HFFc6 (cell line): Measurements from ENCODE around the gene SLC25A1. TPM values are rescaled to one million over a fixed set of nuclear protein-coding genes. Genes with fewer than 3 reads are reported as not detected.

ENCODE experiments used
- DNase-seq: peaks from one replicate; pipeline ENCODE4 v3.0.0-alpha.2; 2018
- H3K27ac Mint-ChIP-seq: 2 replicates; pipeline ENCODE4 v1.8.0; 2020; ENCODE audit warnings: mild to moderate bottlenecking, mixed read lengths
- H3K27me3 Mint-ChIP-seq: 2 replicates; pipeline ENCODE4 v1.8.0; 2021; ENCODE audit warnings: mild to moderate bottlenecking, moderate library complexity, mixed read lengths; ENCODE audit not compliant: insufficient read depth
- H3K36me3 Mint-ChIP-seq: 2 replicates; pipeline ENCODE4 v1.8.0; 2021; ENCODE audit warnings: low read depth, mixed read lengths
- H3K4me1 Mint-ChIP-seq: 2 replicates; pipeline ENCODE4 v1.8.0; 2020; ENCODE audit warnings: low read depth, mixed read lengths
- H3K4me3 Mint-ChIP-seq: 2 replicates; pipeline ENCODE4 v1.8.0; 2020; ENCODE audit warnings: mild to moderate bottlenecking, moderate library complexity, mixed read lengths
- H3K9me3 Mint-ChIP-seq: 2 replicates; pipeline ENCODE4 v1.8.0; 2020; ENCODE audit warnings: mild to moderate bottlenecking, mixed read lengths
- CTCF ChIP-seq: fragments of 200-600 bp; sonication (generic); IDR thresholded peaks from 2 replicates; pipeline ENCODE4 v1.5.0; 2021; ENCODE audit warnings: antibody characterized with exemption, mild to moderate bottlenecking
- total RNA-seq, 6 experiments: library from RNA; stranded (reverse); fragmentation: NEBNext Ultra II Directional; extraction: Animal tissue kit (Norgen Biotek cat#: 25700); gene quantifications; 2 replicates in 1 of 6; 3 replicates in 5 of 6; pipeline ENCODE4 v1.2.3, GENCODE V29; 2021

SLC25A1 gene
- total RNA-seq, 6 experiments from 2014 or later: 102 to 124 (median 108) TPM

- DNase-seq: no peak
- peaks cover 2% of the 10 kb centered on the region; the same call in 1 of the 2 replicates for H3K27me3 Mint-ChIP-seq
- peaks cover 14% of the 10 kb centered on the region for H3K36me3 Mint-ChIP-seq
- no peak overlapping the region for H3K27ac Mint-ChIP-seq
- H3K4me3 Mint-ChIP-seq: no peak overlapping the region
- no peaks in the 10 kb centered on the region for H3K4me1 Mint-ChIP-seq
- no peak for TF ChIP-seq CTCF
- H3K9me3 Mint-ChIP-seq: no peaks in the 10 kb centered on the region
Observed at GRCh38 chr22:19137384-19138216, 40.9 kb downstream of the SLC25A1 start.

GRCh38 chr22:19136915-19137314 is 41.6 kb downstream of the SLC25A1 start:
- no peak overlapping the region for H3K27ac Mint-ChIP-seq
- no peak for TF ChIP-seq CTCF
- H3K36me3 Mint-ChIP-seq: peaks cover 20% of the 10 kb centered on the region
- DNase-seq: no peak
- H3K9me3 Mint-ChIP-seq: no peaks in the 10 kb centered on the region
- H3K4me1 Mint-ChIP-seq: no peaks in the 10 kb centered on the region
- H3K4me3 Mint-ChIP-seq: no peak overlapping the region
- H3K27me3 Mint-ChIP-seq: peaks cover 2% of the 10 kb centered on the region; the same call in 1 of the 2 replicates

- no peak for DNase-seq
- H3K36me3 Mint-ChIP-seq: peaks cover 21% of the 10 kb centered on the region
- no peaks in the 10 kb centered on the region for H3K4me1 Mint-ChIP-seq
- peaks cover 2% of the 10 kb centered on the region; the same call in 1 of the 2 replicates for H3K27me3 Mint-ChIP-seq
- no peak for TF ChIP-seq CTCF
- no peaks in the 10 kb centered on the region for H3K9me3 Mint-ChIP-seq
- H3K27ac Mint-ChIP-seq: no peak overlapping the region
- H3K4me3 Mint-ChIP-seq: no peak overlapping the region
Observed at GRCh38 chr22:19134874-19135273, 43.7 kb downstream of the SLC25A1 start.

GRCh38 chr22:19134176-19134831 is 44.2 kb downstream of the SLC25A1 start:
- Mint-ChIP-seq H3K36me3 (peaks cover 21% of the 10 kb centered on the region), H3K27me3 (peaks cover 2% of the 10 kb centered on the region; the same call in 1 of the 2 replicates), H3K27ac (no peak overlapping the region), H3K4me1 (no peaks in the 10 kb centered on the region), H3K4me3 (no peak overlapping the region), H3K9me3 (no peaks in the 10 kb centered on the region)
- no peak for TF ChIP-seq CTCF
- DNase-seq: no peak

GRCh38 chr22:19133561-19133960 is 45.0 kb downstream of the SLC25A1 start:
- TF ChIP-seq CTCF: no peak
- no peaks in the 10 kb centered on the region for H3K9me3 Mint-ChIP-seq
- H3K4me1 Mint-ChIP-seq: no peaks in the 10 kb centered on the region
- peaks cover 2% of the 10 kb centered on the region; the same call in 1 of the 2 replicates for H3K27me3 Mint-ChIP-seq
- H3K27ac Mint-ChIP-seq: no peak overlapping the region
- H3K4me3 Mint-ChIP-seq: no peak overlapping the region
- no peak for DNase-seq
- H3K36me3 Mint-ChIP-seq: peaks cover 21% of the 10 kb centered on the region
